Mesodermal cell (in vitro differentiated cells): ENCODE data around the gene TRPC6. TPM values are rescaled to one million over a fixed set of nuclear protein-coding genes. Genes with fewer than 3 reads are reported as not detected.
A peak's percentile ranks its signal among the peaks of the same experiment; 100 is the strongest.

Source experiments
- H3K27ac ChIP-seq: 2 replicates; pipeline ENCODE4 v1.7.0; 2013; ENCODE audit warnings: mild to moderate bottlenecking, low read depth, low read length, moderate library complexity; ENCODE audit not compliant: severe bottlenecking
- H3K36me3 ChIP-seq: 2 replicates; pipeline ENCODE4 v1.7.1; 2013; ENCODE audit warnings: mild to moderate bottlenecking, low read length, moderate library complexity; ENCODE audit not compliant: control insufficient read depth, insufficient read depth
- H3K4me1 ChIP-seq: one replicate; pipeline ENCODE4 v1.7.1; 2013; ENCODE audit warnings: mild to moderate bottlenecking, low read length; ENCODE audit not compliant: insufficient read depth, control insufficient read depth, poor library complexity, severe bottlenecking
- H3K4me3 ChIP-seq: 2 replicates; pipeline ENCODE4 v1.7.0; 2013; ENCODE audit warnings: low read length, control low read depth, mild to moderate bottlenecking; ENCODE audit not compliant: insufficient read depth, poor library complexity, severe bottlenecking; ENCODE audit errors: extremely low read depth
- H3K9me3 ChIP-seq: 2 replicates; pipeline ENCODE4 v1.7.1; 2013; ENCODE audit warnings: mild to moderate bottlenecking, low read length, moderate library complexity; ENCODE audit not compliant: control insufficient read depth
- WGBS, 2 experiments: methylation state at CpG; one replicate each; pipeline ENCODE4 v1.1.5; 2013; ENCODE audit warnings: missing lambda C conversion rate in 2 of 2; ENCODE audit not compliant: insufficient coverage in 2 of 2; 5-methylcytosine and 5-hydroxymethylcytosine counted together
- polyA plus RNA-seq, 2 experiments: library from polyadenylated mRNA; stranded (reverse); fragments of 50-300 nt; gene quantifications; one replicate each; pipeline ENCODE4 v1.2.3, GENCODE V29; 2013

Gene TRPC6
- polyA plus RNA-seq (2013, experiment 1 of 2), result 0.22 TPM
- 0.25 TPM for polyA plus RNA-seq (2013, experiment 2 of 2)

- peak within 1 kb of the TSS; percentile 45 for H3K4me3 ChIP-seq
- no peaks in the 10 kb centered on the region for H3K9me3 ChIP-seq
- WGBS, 2 experiments, result 0 to 1% methylated on average over 58 to 64 of the region's 74 CpGs
Observed at GRCh38 chr11:101583251-101584128, at the start of gene TRPC6. TSS of gene TRPC6 (minus strand) at chr11:101584007. CDS start at chr11:101583503, 504 bp downstream.

GRCh38 chr11:101620026-101620425, 36.2 kb upstream of the TRPC6 start:
- no peaks in the 10 kb centered on the region for H3K36me3 ChIP-seq
- WGBS, 2 experiments, result 88 to 90% methylated on average over 1 to 2 of the region's 3 CpGs
- H3K4me3 ChIP-seq, result no peak overlapping the region
- peaks cover 3% of the 10 kb centered on the region for H3K4me1 ChIP-seq
- no peak overlapping the region for H3K27ac ChIP-seq
- H3K9me3 ChIP-seq, result no peaks in the 10 kb centered on the region

More at GRCh38 chr11:101583251-101584128, at the start of gene TRPC6:
- Histone ChIP-seq H3K27ac (no peak within 1 kb of the TSS), H3K36me3 (no peaks in the 10 kb centered on the region), H3K4me1 (no peaks in the 10 kb centered on the region)

- no peak overlapping the region for H3K4me3 ChIP-seq
- peaks cover 3% of the 10 kb centered on the region for H3K4me1 ChIP-seq
- no peaks in the 10 kb centered on the region for H3K9me3 ChIP-seq
- 90% methylated on average over 2 of the region's 2 CpGs; no CpG with 5 or more reads in 1 of the 2 experiments for WGBS, 2 experiments
- H3K36me3 ChIP-seq, result no peaks in the 10 kb centered on the region
- no peak overlapping the region for H3K27ac ChIP-seq
Observed at GRCh38 chr11:101618709-101619108, 34.9 kb upstream of the TRPC6 start.

GRCh38 chr11:101617735-101618332, 34.0 kb upstream of the TRPC6 start:
- H3K36me3 ChIP-seq, result no peaks in the 10 kb centered on the region
- H3K9me3 ChIP-seq, result no peaks in the 10 kb centered on the region
- 56 to 70% methylated on average over 2 to 5 of the region's 6 CpGs for WGBS, 2 experiments
- H3K27ac ChIP-seq, result no peak overlapping the region
- no peak overlapping the region for H3K4me3 ChIP-seq
- peaks cover 3% of the 10 kb centered on the region for H3K4me1 ChIP-seq

- Histone ChIP-seq H3K4me3 (no peak overlapping the region), H3K4me1 (no peaks in the 10 kb centered on the region), H3K36me3 (no peaks in the 10 kb centered on the region), H3K27ac (no peak overlapping the region), H3K9me3 (no peaks in the 10 kb centered on the region)
- 78% methylated on average over 1 of the region's 1 CpG for WGBS, 2 experiments
Observed at GRCh38 chr11:101612481-101612880, 28.7 kb upstream of the TRPC6 start.

GRCh38 chr11:101600924-101601323, 17.1 kb upstream of the TRPC6 start:
- Histone ChIP-seq H3K9me3 (no peaks in the 10 kb centered on the region), H3K4me1 (no peaks in the 10 kb centered on the region), H3K4me3 (no peak overlapping the region), H3K36me3 (no peaks in the 10 kb centered on the region), H3K27ac (no peak overlapping the region)
- WGBS, 2 experiments, result no CpG with 5 or more reads among the region's 3 CpGs

GRCh38 chr11:101586965-101587364, 3.2 kb upstream of the TRPC6 start:
- Histone ChIP-seq H3K9me3 (no peaks in the 10 kb centered on the region), H3K36me3 (no peaks in the 10 kb centered on the region), H3K4me3 (no peak overlapping the region), H3K27ac (no peak overlapping the region), H3K4me1 (no peaks in the 10 kb centered on the region)
- WGBS, 2 experiments, result 80 to 100% methylated on average over 2 to 4 of the region's 5 CpGs

GRCh38 chr11:101584655-101585054, 848 bp upstream of the TRPC6 start:
- no peak overlapping the region for H3K27ac ChIP-seq
- no peaks in the 10 kb centered on the region for H3K9me3 ChIP-seq
- no peak overlapping the region for H3K4me3 ChIP-seq
- H3K36me3 ChIP-seq, result no peaks in the 10 kb centered on the region
- WGBS, 2 experiments, result 53 to 57% methylated on average over 1 of the region's 2 CpGs
- H3K4me1 ChIP-seq, result no peaks in the 10 kb centered on the region

GRCh38 chr11:101584129-101584515, 315 bp upstream of the TRPC6 start:
- Histone ChIP-seq H3K4me3 (no peak overlapping the region), H3K9me3 (no peaks in the 10 kb centered on the region), H3K36me3 (no peaks in the 10 kb centered on the region), H3K27ac (no peak overlapping the region), H3K4me1 (no peaks in the 10 kb centered on the region)
- WGBS, 2 experiments, result 57 to 70% methylated on average over 4 to 6 of the region's 8 CpGs

GRCh38 chr11:101582989-101583250, 887 bp downstream of the TRPC6 start:
- Histone ChIP-seq H3K4me1 (no peaks in the 10 kb centered on the region), H3K9me3 (no peaks in the 10 kb centered on the region), H3K36me3 (no peaks in the 10 kb centered on the region), H3K27ac (no peak overlapping the region), H3K4me3 (peak overlapping the region; percentile 45)
- 0% methylated on average over 3 to 13 of the region's 19 CpGs for WGBS, 2 experiments
